IPS-11a (cell line): Measurements from ENCODE around the gene MXD4.

ENCODE experiments used
- H3K4me3 ChIP-seq: one replicate; pipeline ENCODE4 v1.5.1; 2013; ENCODE audit warnings: low read depth, low read length, control low read depth

Gene MXD4

GRCh38 chr4:2292646-2293108 is 30.8 kb upstream of the MXD4 start:
- H3K4me3 ChIP-seq, result no peak overlapping the region

GRCh38 chr4:2291705-2292645 is 30.1 kb upstream of the MXD4 start:
- H3K4me3 ChIP-seq, result no peak overlapping the region

- H3K4me3 ChIP-seq, result no peak overlapping the region
These were observed 29.2 kb upstream of the MXD4 start for GRCh38 chr4:2290974-2291704.

GRCh38 chr4:2290488-2290887 is 28.6 kb upstream of the MXD4 start:
- no peak overlapping the region for H3K4me3 ChIP-seq

GRCh38 chr4:2289955-2290333 is 28.0 kb upstream of the MXD4 start:
- H3K4me3 ChIP-seq, result no peak overlapping the region

GRCh38 chr4:2289311-2289954 is 27.5 kb upstream of the MXD4 start:
- no peak overlapping the region for H3K4me3 ChIP-seq

GRCh38 chr4:2288051-2288541 is 26.2 kb upstream of the MXD4 start:
- H3K4me3 ChIP-seq, result no peak overlapping the region

- H3K4me3 ChIP-seq, result no peak overlapping the region
These were observed 25.6 kb upstream of the MXD4 start for GRCh38 chr4:2287594-2287915.

- no peak overlapping the region for H3K4me3 ChIP-seq
These were observed 25.1 kb upstream of the MXD4 start for GRCh38 chr4:2286904-2287593.

- H3K4me3 ChIP-seq, result no peak overlapping the region
These were observed 23.9 kb upstream of the MXD4 start for GRCh38 chr4:2285613-2286381.

GRCh38 chr4:2284934-2285612 is 23.2 kb upstream of the MXD4 start:
- no peak overlapping the region for H3K4me3 ChIP-seq

GRCh38 chr4:2284161-2284933 is 22.4 kb upstream of the MXD4 start:
- no peak overlapping the region for H3K4me3 ChIP-seq

GRCh38 chr4:2283199-2283711 is 21.3 kb upstream of the MXD4 start:
- H3K4me3 ChIP-seq, result no peak overlapping the region

- no peak overlapping the region for H3K4me3 ChIP-seq
These were observed 19.9 kb upstream of the MXD4 start for GRCh38 chr4:2281575-2282343.

- H3K4me3 ChIP-seq, result no peak overlapping the region
These were observed 18.8 kb upstream of the MXD4 start for GRCh38 chr4:2280531-2281300.

GRCh38 chr4:2277956-2278355 is 16.0 kb upstream of the MXD4 start:
- H3K4me3 ChIP-seq, result no peak overlapping the region
